ENCODE data around the gene HIVEP3.

GRCh38 chr1:41533731-41534080 is 385.0 kb downstream of the HIVEP3 start:
- TF ChIP-seq, protein P1, sequence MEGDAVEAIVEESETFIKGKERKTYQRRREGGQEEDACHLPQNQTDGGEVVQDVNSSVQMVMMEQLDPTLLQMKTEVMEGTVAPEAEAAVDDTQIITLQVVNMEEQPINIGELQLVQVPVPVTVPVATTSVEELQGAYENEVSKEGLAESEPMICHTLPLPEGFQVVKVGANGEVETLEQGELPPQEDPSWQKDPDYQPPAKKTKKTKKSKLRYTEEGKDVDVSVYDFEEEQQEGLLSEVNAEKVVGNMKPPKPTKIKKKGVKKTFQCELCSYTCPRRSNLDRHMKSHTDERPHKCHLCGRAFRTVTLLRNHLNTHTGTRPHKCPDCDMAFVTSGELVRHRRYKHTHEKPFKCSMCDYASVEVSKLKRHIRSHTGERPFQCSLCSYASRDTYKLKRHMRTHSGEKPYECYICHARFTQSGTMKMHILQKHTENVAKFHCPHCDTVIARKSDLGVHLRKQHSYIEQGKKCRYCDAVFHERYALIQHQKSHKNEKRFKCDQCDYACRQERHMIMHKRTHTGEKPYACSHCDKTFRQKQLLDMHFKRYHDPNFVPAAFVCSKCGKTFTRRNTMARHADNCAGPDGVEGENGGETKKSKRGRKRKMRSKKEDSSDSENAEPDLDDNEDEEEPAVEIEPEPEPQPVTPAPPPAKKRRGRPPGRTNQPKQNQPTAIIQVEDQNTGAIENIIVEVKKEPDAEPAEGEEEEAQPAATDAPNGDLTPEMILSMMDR (IDR thresholded peaks at IDR 0.05) = no peak
- TF ChIP-seq POLR2AphosphoS5 (IDR thresholded peaks at IDR 0.05; ENCODE audit: low read depth, low read length) = no peak
- no peak for TF ChIP-seq REST (IDR thresholded peaks at IDR 0.05; ENCODE audit: insufficient read depth in 1 of 2, low read depth in 2 of 2, low read length in 1 of 2)
- no peak for TF ChIP-seq SIN3A (IDR thresholded peaks at IDR 0.05; ENCODE audit: borderline replicate concordance, insufficient read depth, low read depth, low read length)

All from Panc1 (cell line).